ENCODE results near the gene TPRN.
A peak's percentile ranks its signal among the peaks of the same experiment; 100 is the strongest.

The TPRN gene

GRCh38 chr9:137157618-137158415 is 42.7 kb downstream of the TPRN start:
- Histone ChIP-seq H3K27me3 (ENCODE audit: low read depth, low read length) (peaks cover 43% of the 10 kb centered on the region), H3K9me3 (ENCODE audit: control insufficient read depth in 1 of 2, low read length in 2 of 2) (no peaks in the 10 kb centered on the region), H3K27ac (ENCODE audit: low read length) (no peak overlapping the region), H3K4me3 (ENCODE audit: low read depth in 1 of 2, low read length in 2 of 2) (no peak overlapping the region), H3K4me1 (ENCODE audit: control insufficient read depth in 1 of 2, insufficient read depth in 2 of 2, low read length in 2 of 2) (peaks cover 0 to 28% of the 10 kb centered on the region in 2 donors), H3K36me3 (ENCODE audit: control insufficient read depth in 1 of 2, insufficient read depth in 2 of 2, low read length in 2 of 2) (no peaks in the 10 kb centered on the region)

GRCh38 chr9:137156567-137157375 is 43.8 kb downstream of the TPRN start:
- Histone ChIP-seq H3K27ac (ENCODE audit: low read length) (no peak overlapping the region), H3K4me3 (ENCODE audit: low read depth in 1 of 2, low read length in 2 of 2) (peak overlapping the region in 1 of 2 donors; percentile 28), H3K9me3 (ENCODE audit: control insufficient read depth in 1 of 2, low read length in 2 of 2) (no peaks in the 10 kb centered on the region), H3K36me3 (ENCODE audit: control insufficient read depth in 1 of 2, insufficient read depth in 2 of 2, low read length in 2 of 2) (no peaks in the 10 kb centered on the region), H3K27me3 (ENCODE audit: low read depth, low read length) (peaks cover 38% of the 10 kb centered on the region), H3K4me1 (ENCODE audit: control insufficient read depth in 1 of 2, insufficient read depth in 2 of 2, low read length in 2 of 2) (peaks cover 0 to 18% of the 10 kb centered on the region in 2 donors)

GRCh38 chr9:137152844-137153405 is 47.6 kb downstream of the TPRN start:
- Histone ChIP-seq H3K9me3 (ENCODE audit: control insufficient read depth in 1 of 2, low read length in 2 of 2) (no peaks in the 10 kb centered on the region), H3K27me3 (ENCODE audit: low read depth, low read length) (peaks cover 18% of the 10 kb centered on the region)

GRCh38 chr9:137150617-137151457 is 49.7 kb downstream of the TPRN start:
- Histone ChIP-seq H3K27me3 (ENCODE audit: low read depth, low read length) (peaks cover 1% of the 10 kb centered on the region), H3K4me3 (ENCODE audit: low read depth in 1 of 2, low read length in 2 of 2) (no peak overlapping the region), H3K9me3 (ENCODE audit: control insufficient read depth in 1 of 2, low read length in 2 of 2) (no peaks in the 10 kb centered on the region), H3K4me1 (ENCODE audit: control insufficient read depth in 1 of 2, insufficient read depth in 2 of 2, low read length in 2 of 2) (no peaks in the 10 kb centered on the region), H3K27ac (ENCODE audit: low read length) (no peak overlapping the region), H3K36me3 (ENCODE audit: control insufficient read depth in 1 of 2, insufficient read depth in 2 of 2, low read length in 2 of 2) (no peaks in the 10 kb centered on the region)

More at GRCh38 chr9:137152844-137153405, 47.6 kb downstream of the TPRN start:
- Histone ChIP-seq H3K4me3 (ENCODE audit: low read depth in 1 of 2, low read length in 2 of 2) (no peak overlapping the region), H3K27ac (ENCODE audit: low read length) (no peak overlapping the region), H3K4me1 (ENCODE audit: control insufficient read depth in 1 of 2, insufficient read depth in 2 of 2, low read length in 2 of 2) (peaks cover 0 to 12% of the 10 kb centered on the region in 2 donors), H3K36me3 (ENCODE audit: control insufficient read depth in 1 of 2, insufficient read depth in 2 of 2, low read length in 2 of 2) (no peaks in the 10 kb centered on the region)

GRCh38 chr9:137149942-137150616 is 50.5 kb downstream of the TPRN start:
- Histone ChIP-seq H3K27ac (ENCODE audit: low read length) (no peak overlapping the region), H3K9me3 (ENCODE audit: control insufficient read depth in 1 of 2, low read length in 2 of 2) (no peaks in the 10 kb centered on the region), H3K4me1 (ENCODE audit: control insufficient read depth in 1 of 2, insufficient read depth in 2 of 2, low read length in 2 of 2) (no peaks in the 10 kb centered on the region), H3K27me3 (ENCODE audit: low read depth, low read length) (no peaks in the 10 kb centered on the region), H3K36me3 (ENCODE audit: control insufficient read depth in 1 of 2, insufficient read depth in 2 of 2, low read length in 2 of 2) (no peaks in the 10 kb centered on the region), H3K4me3 (ENCODE audit: low read depth in 1 of 2, low read length in 2 of 2) (no peak overlapping the region)

GRCh38 chr9:137149363-137149762 is 51.2 kb downstream of the TPRN start:
- no peaks in the 10 kb centered on the region for H3K9me3 ChIP-seq (ENCODE audit: control insufficient read depth in 1 of 2, low read length in 2 of 2)
- H3K27ac ChIP-seq (ENCODE audit: low read length), result no peak overlapping the region
- no peak overlapping the region for H3K4me3 ChIP-seq (ENCODE audit: low read depth in 1 of 2, low read length in 2 of 2)
- H3K27me3 ChIP-seq (ENCODE audit: low read depth, low read length), result no peaks in the 10 kb centered on the region
- H3K36me3 ChIP-seq (ENCODE audit: control insufficient read depth in 1 of 2, insufficient read depth in 2 of 2, low read length in 2 of 2), result no peaks in the 10 kb centered on the region
- no peaks in the 10 kb centered on the region for H3K4me1 ChIP-seq (ENCODE audit: control insufficient read depth in 1 of 2, insufficient read depth in 2 of 2, low read length in 2 of 2)

- Histone ChIP-seq H3K27me3 (ENCODE audit: low read depth, low read length) (no peaks in the 10 kb centered on the region), H3K27ac (ENCODE audit: low read length) (no peak overlapping the region), H3K9me3 (ENCODE audit: control insufficient read depth in 1 of 2, low read length in 2 of 2) (no peaks in the 10 kb centered on the region), H3K36me3 (ENCODE audit: control insufficient read depth in 1 of 2, insufficient read depth in 2 of 2, low read length in 2 of 2) (no peaks in the 10 kb centered on the region), H3K4me3 (ENCODE audit: low read depth in 1 of 2, low read length in 2 of 2) (no peak overlapping the region), H3K4me1 (ENCODE audit: control insufficient read depth in 1 of 2, insufficient read depth in 2 of 2, low read length in 2 of 2) (no peaks in the 10 kb centered on the region)
Measured at GRCh38 chr9:137148661-137149060, 51.9 kb downstream of the TPRN start.

GRCh38 chr9:137148242-137148641 is 52.3 kb downstream of the TPRN start:
- no peaks in the 10 kb centered on the region for H3K4me1 ChIP-seq (ENCODE audit: control insufficient read depth in 1 of 2, insufficient read depth in 2 of 2, low read length in 2 of 2)
- no peaks in the 10 kb centered on the region for H3K27me3 ChIP-seq (ENCODE audit: low read depth, low read length)
- H3K4me3 ChIP-seq (ENCODE audit: low read depth in 1 of 2, low read length in 2 of 2), result no peak overlapping the region
- no peak overlapping the region for H3K27ac ChIP-seq (ENCODE audit: low read length)
- no peaks in the 10 kb centered on the region for H3K36me3 ChIP-seq (ENCODE audit: control insufficient read depth in 1 of 2, insufficient read depth in 2 of 2, low read length in 2 of 2)
- H3K9me3 ChIP-seq (ENCODE audit: control insufficient read depth in 1 of 2, low read length in 2 of 2), result no peaks in the 10 kb centered on the region

GRCh38 chr9:137147793-137148160 is 52.8 kb downstream of the TPRN start:
- H3K4me3 ChIP-seq (ENCODE audit: low read depth in 1 of 2, low read length in 2 of 2), result no peak overlapping the region
- H3K27me3 ChIP-seq (ENCODE audit: low read depth, low read length), result no peaks in the 10 kb centered on the region
- H3K36me3 ChIP-seq (ENCODE audit: control insufficient read depth in 1 of 2, insufficient read depth in 2 of 2, low read length in 2 of 2), result no peaks in the 10 kb centered on the region
- H3K27ac ChIP-seq (ENCODE audit: low read length), result no peak overlapping the region
- H3K9me3 ChIP-seq (ENCODE audit: control insufficient read depth in 1 of 2, low read length in 2 of 2), result no peaks in the 10 kb centered on the region
- H3K4me1 ChIP-seq (ENCODE audit: control insufficient read depth in 1 of 2, insufficient read depth in 2 of 2, low read length in 2 of 2), result no peaks in the 10 kb centered on the region

GRCh38 chr9:137147091-137147792 is 53.3 kb downstream of the TPRN start:
- peaks cover 1% of the 10 kb centered on the region for H3K27me3 ChIP-seq (ENCODE audit: low read depth, low read length)

More at GRCh38 chr9:137147091-137147792, 53.3 kb downstream of the TPRN start:
- no peak overlapping the region for H3K4me3 ChIP-seq (ENCODE audit: low read depth in 1 of 2, low read length in 2 of 2)
- H3K4me1 ChIP-seq (ENCODE audit: control insufficient read depth in 1 of 2, insufficient read depth in 2 of 2, low read length in 2 of 2), result no peaks in the 10 kb centered on the region
- no peaks in the 10 kb centered on the region for H3K36me3 ChIP-seq (ENCODE audit: control insufficient read depth in 1 of 2, insufficient read depth in 2 of 2, low read length in 2 of 2)
- H3K27ac ChIP-seq (ENCODE audit: low read length), result no peak overlapping the region
- H3K9me3 ChIP-seq (ENCODE audit: control insufficient read depth in 1 of 2, low read length in 2 of 2), result no peaks in the 10 kb centered on the region

Data from muscle layer of duodenum (tissue), 2 donors.